K562 (cell line): ENCODE data around the gene PGAP3. TPM values are rescaled to one million over a fixed set of nuclear protein-coding genes. Genes with fewer than 3 reads are reported as not detected.
A peak's percentile ranks its signal among the peaks of the same experiment; 100 is the strongest.

Experiments
- ATAC-seq: fragments of 200-7000 bp; cut with Tn5 transposase; 3 replicates; pipeline ENCODE4 v1.9.1; 2020; ENCODE audit warnings: moderate library complexity
- BruUV-seq: library from RNA; stranded (reverse); fragments of 400-500 nt; replicated peaks from 2 replicates; lab custom pipeline; 2021; lab: Mats Ljungman, UMichigan
- CTCF ChIA-PET: fragments of 300-600 bp; formaldehyde crosslinking; extraction: SDS; loops from one replicate; lab custom pipeline; 2021; ENCODE audit warnings: low intra/inter-chr PET ratio; lab: Yijun Ruan, JAX
- POLR2A ChIA-PET: fragments of 300-600, 350-650 bp; sonication (Branson Sonifier 250); formaldehyde crosslinking; extraction: SDS; loops from one replicate; lab custom pipeline; 2021; ENCODE audit warnings: antibody characterized with exemption, inconsistent platforms; lab: Yijun Ruan, JAX
- DNase-seq, 4 experiments: peaks; one replicate each; pipeline versions ENCODE4 v3.0.0 to v3.0.0-alpha.2; 2011 to 2018; ENCODE audit warnings: low spot score in 3 of 4, mixed read lengths in 3 of 4; ENCODE audit errors: extremely low read depth in 1 of 4
- FAIRE-seq: peaks from 2 replicates; lab custom pipeline; 2011; peaks lifted over from hg19 to GRCh38; lab: Jason Lieb, UNC
- H2AFZ ChIP-seq: 2 replicates; pipeline ENCODE4 v1.6.0; 2011; ENCODE audit warnings: low read depth, low read length, control low read depth, inconsistent platforms
- H3K27ac ChIP-seq: fragments of 200-600 bp; 3 replicates; pipeline ENCODE4 v1.8.0; 2011; ENCODE audit warnings: low read depth, mild to moderate bottlenecking, control low read depth, inconsistent platforms, low read length, moderate library complexity, mixed read lengths; ENCODE audit errors: extremely low read depth
- H3K27me3 ChIP-seq, 2 experiments: fragments of 300-600 bp in 1 of 2; 2 replicates in 1 of 2; 3 replicates in 1 of 2; pipeline versions ENCODE4 v1.6.0 to v1.8.0; 2011; ENCODE audit warnings: inconsistent platforms in 2 of 2, low read length in 2 of 2, mild to moderate bottlenecking in 1 of 2, mixed read lengths in 1 of 2, moderate library complexity in 1 of 2; ENCODE audit not compliant: control insufficient read depth in 2 of 2, insufficient read depth in 2 of 2
- H3K36me3 ChIP-seq: fragments of 300-600 bp; 3 replicates; pipeline ENCODE4 v1.8.0; 2011; ENCODE audit warnings: mild to moderate bottlenecking, low read length, inconsistent platforms; ENCODE audit not compliant: control insufficient read depth, insufficient read depth
- H3K4me1 ChIP-seq, 2 experiments: fragments of 200-600 bp in 1 of 2; replicated peaks in 1 of 2; 2 replicates in 1 of 2; 3 replicates in 1 of 2; pipeline versions ENCODE4 v1.5.1 to v1.8.0; 2011; ENCODE audit warnings: inconsistent platforms in 2 of 2, low read length in 2 of 2, mild to moderate bottlenecking in 1 of 2, mixed read lengths in 1 of 2, moderate library complexity in 1 of 2; ENCODE audit not compliant: control insufficient read depth in 2 of 2, insufficient read depth in 2 of 2
- H3K4me2 ChIP-seq: 2 replicates; pipeline ENCODE4 v1.6.1; 2011; ENCODE audit warnings: low read length, control low read depth, inconsistent platforms, mixed read lengths; ENCODE audit not compliant: insufficient read depth
- H3K4me3 ChIP-seq: fragments of 200-600 bp; sonication (generic), shearing (Covaris generic); 2 replicates; pipeline ENCODE4 v1.5.1; 2016; ENCODE audit warnings: control low read depth, inconsistent platforms
- H3K79me2 ChIP-seq: fragments of 200-600 bp; 3 replicates; pipeline ENCODE4 v1.8.0; 2011; ENCODE audit warnings: low read length, inconsistent platforms; ENCODE audit not compliant: control insufficient read depth, insufficient read depth
- H3K9ac ChIP-seq, 2 experiments: 2 replicates each; pipeline versions ENCODE4 v1.6.0 to v1.6.1; 2011; ENCODE audit warnings: low read depth in 2 of 2, low read length in 2 of 2, control low read depth in 1 of 2, inconsistent platforms in 1 of 2, mild to moderate bottlenecking in 1 of 2, mixed read lengths in 1 of 2; ENCODE audit not compliant: insufficient read depth in 1 of 2
- H3K9me1 ChIP-seq: one replicate; pipeline ENCODE4 v1.6.0; 2011; ENCODE audit warnings: inconsistent platforms, mild to moderate bottlenecking, low read length, moderate library complexity; ENCODE audit not compliant: control insufficient read depth, insufficient read depth
- H3K9me3 ChIP-seq: replicated peaks from 2 replicates; pipeline ENCODE4 v1.5.1; 2011; ENCODE audit warnings: low read depth, low read length, inconsistent platforms; ENCODE audit not compliant: control insufficient read depth, insufficient read depth
- H4K20me1 ChIP-seq: replicated peaks from 2 replicates; pipeline ENCODE4 v1.6.1; 2011; ENCODE audit warnings: low read length, inconsistent platforms, mixed read lengths; ENCODE audit not compliant: control insufficient read depth, insufficient read depth
- EGR1 ChIP-seq: fragments of 450-650 bp; conservative IDR thresholded peaks from 2 replicates; pipeline ENCODE4 v1.6.1; 2017; ENCODE audit warnings: mild to moderate bottlenecking
- HMGN3 ChIP-seq: IDR thresholded peaks from 2 replicates; pipeline ENCODE4 v1.6.1; 2011; ENCODE audit warnings: borderline replicate concordance, low read depth, mild to moderate bottlenecking, mixed read lengths, low read length; ENCODE audit not compliant: insufficient read length; ENCODE audit errors: extremely low read depth
- MAZ ChIP-seq, 2 experiments: fragments of 450-650 bp in 1 of 2; sonication (generic) in 1 of 2; formaldehyde crosslinking; IDR thresholded peaks in 1 of 2; conservative IDR thresholded peaks in 1 of 2; 2 replicates each; pipeline versions ENCODE4 v1.4.0 to v1.5.0; 2020; ENCODE audit warnings: mild to moderate bottlenecking in 1 of 2, missing genetic modification reagents in 1 of 2
- MCM3 ChIP-seq: fragments of 450-650 bp; IDR thresholded peaks from 2 replicates; pipeline ENCODE4 v1.6.1; 2016
- POLR2G ChIP-seq: fragments of 200-400 bp; formaldehyde crosslinking; IDR thresholded peaks from 2 replicates; pipeline ENCODE4 v1.6.1; 2017; ENCODE audit warnings: low read depth, mild to moderate bottlenecking, antibody characterized with exemption, low read length, moderate library complexity
- ZMIZ1 ChIP-seq, 2 experiments: fragments of 150-350 bp in 1 of 2; IDR thresholded peaks; 2 replicates each; pipeline ENCODE4 v1.6.1; 2012 to 2016; ENCODE audit warnings: low read depth in 2 of 2, low read length in 2 of 2, mild to moderate bottlenecking in 1 of 2, moderate library complexity in 1 of 2
- ZNF785 ChIP-seq: fragments of 250-450 bp; sonication (Bioruptor Pico); IDR thresholded peaks from 2 replicates; pipeline ENCODE4 v1.4.0; 2020; ENCODE audit warnings: mild to moderate bottlenecking
- WGBS: fragments of 100-300 bp; shearing (Covaris generic); methylation state at CpG from one replicate; pipeline ENCODE4 v1.1.6; 2016; ENCODE audit warnings: low coverage, mixed read lengths; ENCODE audit not compliant: insufficient coverage; ENCODE audit errors: missing lambda C conversion rate; 5-methylcytosine and 5-hydroxymethylcytosine counted together
- in situ Hi-C: fragments of 300-500 bp; cut with MboI; formaldehyde crosslinking; loops from 4 replicates; pipeline ENCODE4 v1.15.0; 2018; ENCODE audit warnings: inconsistent platforms, mixed read lengths
- intact Hi-C: fragments of 100-400 bp; cut with micrococcal nuclease; formaldehyde crosslinking; loops from 2 replicates; pipeline ENCODE4 v1.14.2; 2022
- polyA plus RNA-seq, 8 experiments: library from polyadenylated mRNA; depleted of rRNA in 4 of 8; stranded (reverse) in 5 of 8; unstranded in 3 of 8; fragments of >200 nt; fragmentation: Nextera tagmentation in 2 of 8; fragmentation: Illumina TruSeq in 1 of 8; extraction: Ambion mirVana in 2 of 8; extraction: Trizol in 1 of 8; gene quantifications; 2 replicates each; pipeline versions ENCODE4 v1.2.1 to v1.2.3, GENCODE V29; 2011 to 2014; ENCODE audit warnings: inconsistent platforms in 1 of 8, missing spikeins in 1 of 8
- total RNA-seq, 7 experiments: library from RNA; depleted of rRNA in 6 of 7; stranded (reverse); fragments of >200 nt in 6 of 7; fragmentation: Illumina TruSeq in 2 of 7; extraction: Trizol in 2 of 7; gene quantifications; 2 replicates each; pipeline versions ENCODE4 v1.2.1 to v1.2.3, GENCODE V29; 2011 to 2021; ENCODE audit warnings: low replicate concordance in 1 of 7

PGAP3 gene
- total and polyA plus RNA-seq, 9 of the 15 experiments (the other 6 are each of a cell fraction or from before 2014, with no cell fraction given): 0.38 to 9.4 (median 4.5) TPM

GRCh38 chr17:39653316-39653661 is 34.6 kb downstream of the PGAP3 start:
- Histone ChIP-seq H3K9me1 (no peaks in the 10 kb centered on the region), H3K79me2 (peaks cover 52% of the 10 kb centered on the region), H3K4me1 (peaks cover 53 to 56% of the 10 kb centered on the region in 2 experiments), H3K4me3 (no peak overlapping the region), H3K27ac (no peak overlapping the region; the same call in 2 of the 3 replicates), H3K36me3 (peaks cover 45% of the 10 kb centered on the region), H3K27me3 (no peaks in the 10 kb centered on the region), H3K9ac (peak overlapping the region in 1 of 2 experiments; percentile 89; a peak in 2 of 4 replicates), H3K4me2 (peak overlapping the region; percentile 12; the same call in 1 of the 2 replicates), H2AFZ (no peak overlapping the region), H3K9me3 (no peaks in the 10 kb centered on the region), H4K20me1 (no peaks in the 10 kb centered on the region)
- POLR2A ChIA-PET: interaction anchor here (0.9 to 1.4 kb wide), 4 partner anchors 8 to 20 kb away, joined by 3 to 9 read pairs (median 4); partner anchors contain the start of gene TCAP
- intact Hi-C loops (no loop called here), in situ Hi-C loops (no loop called here)
- WGBS: 0% methylated on average over 4 of the region's 12 CpGs
- DNase-seq (peak; percentile 61 to 66 (median 64)), FAIRE-seq (no peak), ATAC-seq (peak; percentile 57)
- CTCF ChIA-PET: interaction anchor here (0.6 to 3.3 kb wide), 3 partner anchors 10 to 77 kb away, joined by 3 to 38 read pairs (median 4); no protein-coding TSS in a partner anchor
- BruUV-seq: no TSS peak
- TF ChIP-seq MAZ (CRISPR knock-in tag; conservative IDR thresholded peaks at IDR 0.05 in 1 of 2, IDR thresholded peaks at IDR 0.05 in 1 of 2) (peak in 1 of 2 experiments; percentile 9; a peak in 1 of 4 replicates), HMGN3 (peak; percentile 39), ZNF785 (CRISPR knock-in tag) (no peak), EGR1 (peak; percentile 17; the same call in 1 of the 2 replicates), POLR2G (0 out of 2 replicates have a peak, but pooled peaks have one; percentile 21), ZMIZ1 (IDR thresholded peaks at IDR 0.05; ENCODE audit: low read depth in 2 of 2, low read length in 2 of 2) (no peak), MCM3 (no peak)
